NCI-H1930 (cell line): ENCODE measurements around the gene TPSG1.
A peak's percentile ranks its signal among the peaks of the same experiment; 100 is the strongest.
"Not testable (repeated sequence)": the region's sequence is repeated elsewhere in the genome, so short reads cannot be mapped to it uniquely, and the experiment has no call there.

ENCODE experiments used
- DNase-seq, 2 experiments: peaks; one replicate each; lab custom pipeline; 2025; lab: John Stamatoyannopoulos, UW

Gene TPSG1

DNA sequence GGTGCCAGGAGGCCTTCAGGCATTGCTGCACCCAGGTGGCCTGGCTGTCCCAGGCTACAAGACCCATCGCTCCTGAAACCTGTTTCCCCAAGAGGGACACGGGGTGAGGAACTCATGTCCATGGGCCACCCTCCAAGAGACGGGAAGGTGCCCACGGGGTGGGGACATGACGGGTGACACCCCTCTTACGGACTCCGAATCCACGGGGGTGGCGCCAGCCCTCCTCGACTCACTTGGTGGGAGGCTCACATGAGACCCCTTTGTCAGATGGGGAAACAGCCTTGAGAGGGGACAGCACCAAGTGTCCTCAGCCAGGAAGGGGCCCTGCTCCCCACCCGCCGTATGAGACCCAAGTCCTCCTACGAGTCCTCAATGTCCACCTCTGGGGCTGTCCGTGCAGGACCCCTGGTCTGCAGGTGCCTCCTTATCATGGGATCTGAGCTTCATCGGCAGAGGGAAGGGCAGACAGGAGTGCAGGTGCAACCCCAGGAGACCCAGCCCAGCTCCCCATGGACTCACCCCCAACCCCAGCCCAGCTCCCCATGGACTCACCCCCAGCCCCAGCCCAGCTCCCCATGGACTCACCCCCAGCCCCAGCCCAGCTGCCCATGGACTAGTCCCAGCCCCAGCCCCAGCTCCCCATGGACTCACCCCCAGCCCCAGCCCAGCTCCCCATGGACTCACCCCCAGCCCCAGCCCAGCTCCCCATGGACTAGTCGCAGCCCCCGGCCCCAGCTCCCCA lies 5.6 kb upstream of the TPSG1 start:
- not testable (repeated sequence) for DNase-seq

DNA sequence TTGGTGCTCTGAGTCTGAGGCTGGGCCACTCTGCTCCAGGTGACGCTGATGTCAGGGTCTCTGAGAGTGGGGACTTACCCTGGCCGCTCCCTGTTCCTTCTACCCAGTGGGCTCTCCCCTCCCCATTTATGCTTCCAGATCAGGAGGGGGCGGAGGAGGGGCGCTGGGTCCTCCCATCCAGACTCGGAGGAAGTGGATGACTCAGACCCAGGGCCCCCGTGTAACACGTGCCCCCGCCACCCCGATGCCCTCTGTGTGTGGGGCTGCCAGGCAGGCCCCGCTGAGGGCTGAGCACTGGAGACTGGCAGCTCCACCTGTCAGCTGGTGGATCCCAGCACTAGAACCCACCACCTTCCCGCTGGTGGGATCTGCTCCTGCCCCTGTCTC lies 5.0 kb upstream of the TPSG1 start, which contains the start of gene TPSB2:
Gene TPSB2, minus strand, starts transcription at position 101 of the 387 bp plus-strand sequence. CDS start 233 bp downstream, outside the sequence.
- not testable (repeated sequence) for DNase-seq

DNA sequence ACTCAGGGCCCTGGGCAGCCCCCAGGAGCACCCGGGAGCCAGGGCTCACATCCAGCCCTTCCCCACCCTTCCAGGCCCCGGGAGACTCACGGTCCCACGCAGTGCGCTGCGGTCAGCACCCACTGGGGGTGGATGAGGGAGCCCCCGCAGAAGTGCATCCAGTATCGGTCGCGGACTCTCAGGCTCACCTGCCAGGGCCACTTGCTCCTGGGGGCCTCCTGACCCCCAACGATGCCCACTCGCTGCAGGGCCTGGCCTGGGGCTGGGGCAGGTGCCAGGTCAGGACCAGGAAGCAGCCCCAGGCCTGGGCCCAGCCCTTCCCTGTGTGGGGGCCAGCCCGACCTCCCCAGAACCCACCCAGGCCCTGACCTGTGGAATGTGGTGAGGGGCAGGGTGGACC lies 4.4 kb upstream of the TPSG1 start:
- DNase-seq, result not testable (repeated sequence)

DNA sequence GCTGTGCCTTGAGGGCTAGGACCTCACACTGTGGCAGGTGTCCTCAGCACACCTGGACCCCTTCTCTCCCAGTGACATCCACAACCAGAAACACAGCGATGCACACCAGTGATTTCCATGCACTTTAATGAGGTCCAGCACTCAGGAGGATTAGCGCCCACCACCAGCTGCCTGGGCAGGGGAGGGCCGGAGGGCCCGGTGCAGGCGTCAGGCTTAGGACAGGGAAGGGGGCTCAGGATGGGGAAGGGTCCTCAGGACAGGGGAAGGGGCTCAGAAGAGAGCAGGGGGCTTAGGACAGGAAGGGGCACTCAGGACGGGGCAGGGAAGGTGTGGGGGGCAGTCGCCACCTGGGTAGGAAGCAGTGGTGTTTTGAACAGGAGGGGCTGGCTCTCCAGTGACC lies 3.2 kb upstream of the TPSG1 start:
- not testable (repeated sequence) for DNase-seq

DNA sequence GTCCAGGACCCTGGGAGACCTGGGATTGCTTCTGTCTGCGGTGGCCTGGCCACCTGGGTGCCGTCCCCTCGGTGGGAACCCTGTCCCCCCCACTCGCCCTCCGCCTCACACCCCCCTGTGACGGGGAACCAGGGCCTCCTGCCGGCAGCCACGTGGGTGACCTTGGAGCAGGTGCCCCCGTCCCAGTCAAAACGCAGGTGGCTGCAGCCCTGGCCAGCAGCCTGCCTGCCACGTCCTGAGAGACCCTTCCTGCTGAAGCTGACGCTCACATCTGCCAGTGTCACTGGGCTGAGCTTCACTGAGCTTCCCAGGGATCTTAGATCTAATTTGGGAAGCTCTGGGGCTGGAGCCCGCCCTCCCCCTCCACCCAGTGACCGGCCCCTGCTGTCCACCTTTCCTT lies 1.6 kb upstream of the TPSG1 start:
- not testable (repeated sequence) for DNase-seq

DNA sequence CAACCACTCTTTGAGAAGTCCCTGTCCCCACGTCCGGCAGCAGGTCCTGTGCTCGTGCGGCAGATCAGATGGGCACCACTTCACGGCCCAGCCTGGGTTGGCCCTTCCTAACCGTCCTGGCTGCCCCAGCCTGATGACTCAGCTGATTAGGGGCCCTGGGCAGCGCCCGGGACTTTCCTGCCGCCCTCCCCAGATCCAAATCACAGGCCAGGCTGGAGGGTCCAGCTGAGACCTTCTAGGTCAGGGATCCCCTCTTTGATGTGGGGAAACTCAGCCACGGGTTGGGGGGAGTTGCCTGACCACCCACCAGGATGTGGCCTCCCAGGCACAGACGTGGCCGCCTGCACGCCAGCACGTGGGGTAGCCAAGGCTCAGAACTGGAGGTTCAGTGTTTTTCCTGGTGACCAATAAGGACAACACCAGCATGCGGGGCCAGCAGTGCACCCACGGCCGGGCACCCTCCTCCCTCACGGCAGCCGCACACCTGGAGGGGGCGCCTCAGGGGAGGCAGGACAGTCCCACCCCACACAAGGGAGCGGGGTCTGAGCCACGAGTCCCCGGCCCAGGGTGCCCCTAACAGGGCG lies 752 bp upstream of the TPSG1 start:
- not testable (repeated sequence) for DNase-seq

DNA sequence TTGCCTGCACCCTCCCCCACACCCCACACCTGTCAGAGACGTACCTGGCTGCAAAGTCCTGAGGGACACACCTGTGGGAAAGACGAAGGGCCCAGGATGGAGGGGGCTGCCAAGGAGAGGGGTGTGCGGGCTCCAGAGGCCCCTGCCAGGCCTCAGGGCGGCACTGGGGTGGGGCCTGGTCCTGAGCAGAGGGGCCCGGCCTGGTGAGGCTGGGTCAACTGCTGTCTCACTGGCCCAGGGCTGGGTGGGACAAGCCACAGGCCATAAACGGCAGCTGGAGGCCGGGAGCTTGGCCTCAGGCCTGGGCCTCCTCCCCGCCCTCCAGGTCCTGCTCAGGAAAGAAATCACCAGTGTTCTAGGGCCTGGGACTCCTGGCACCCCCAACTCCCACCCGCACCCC lies 510 bp downstream of the TPSG1 start:
- DNase-seq, result no peak

DNA sequence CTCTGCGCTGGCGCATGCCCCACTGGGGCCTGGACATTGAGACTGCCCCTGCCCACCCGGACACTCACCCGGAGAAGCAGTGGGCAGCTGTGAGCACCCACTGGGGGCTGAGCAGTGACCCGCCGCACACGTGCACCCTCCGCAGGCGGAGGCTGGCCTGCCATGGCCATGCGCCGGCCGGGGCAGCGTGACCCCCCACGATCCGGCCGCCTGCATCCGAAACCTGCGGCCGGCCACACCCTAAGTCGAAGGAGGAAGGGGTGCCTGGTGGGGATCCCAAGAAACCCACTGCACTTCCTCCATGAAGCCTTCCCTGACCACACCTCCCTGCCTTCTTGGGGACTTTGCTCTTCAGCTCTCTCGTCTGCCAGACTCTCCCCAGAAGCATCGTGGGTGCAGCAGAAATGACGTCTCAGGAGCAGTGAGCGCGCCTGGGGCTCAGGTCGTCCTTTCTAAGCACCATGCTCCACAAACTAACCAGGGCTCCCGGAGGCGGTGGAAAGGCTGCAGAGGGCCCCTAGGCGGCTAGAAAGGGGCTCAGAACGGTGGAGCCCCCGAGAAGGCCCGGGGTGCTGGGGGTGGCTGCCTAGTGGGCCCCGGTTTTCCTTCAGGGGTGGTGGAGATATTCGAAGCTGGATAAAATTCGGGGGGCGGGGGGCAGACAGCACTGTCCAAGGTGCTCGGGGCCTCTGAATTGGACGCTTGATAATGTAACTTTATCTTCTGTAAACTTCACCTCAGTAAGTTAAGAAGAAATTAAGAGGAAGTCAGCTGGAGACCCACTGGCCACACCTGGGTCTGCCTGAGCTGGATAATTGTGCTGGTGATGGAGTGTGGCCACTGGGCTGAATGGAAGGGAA lies 1.5 kb downstream of the TPSG1 start:
- DNase-seq, result no peak

DNA sequence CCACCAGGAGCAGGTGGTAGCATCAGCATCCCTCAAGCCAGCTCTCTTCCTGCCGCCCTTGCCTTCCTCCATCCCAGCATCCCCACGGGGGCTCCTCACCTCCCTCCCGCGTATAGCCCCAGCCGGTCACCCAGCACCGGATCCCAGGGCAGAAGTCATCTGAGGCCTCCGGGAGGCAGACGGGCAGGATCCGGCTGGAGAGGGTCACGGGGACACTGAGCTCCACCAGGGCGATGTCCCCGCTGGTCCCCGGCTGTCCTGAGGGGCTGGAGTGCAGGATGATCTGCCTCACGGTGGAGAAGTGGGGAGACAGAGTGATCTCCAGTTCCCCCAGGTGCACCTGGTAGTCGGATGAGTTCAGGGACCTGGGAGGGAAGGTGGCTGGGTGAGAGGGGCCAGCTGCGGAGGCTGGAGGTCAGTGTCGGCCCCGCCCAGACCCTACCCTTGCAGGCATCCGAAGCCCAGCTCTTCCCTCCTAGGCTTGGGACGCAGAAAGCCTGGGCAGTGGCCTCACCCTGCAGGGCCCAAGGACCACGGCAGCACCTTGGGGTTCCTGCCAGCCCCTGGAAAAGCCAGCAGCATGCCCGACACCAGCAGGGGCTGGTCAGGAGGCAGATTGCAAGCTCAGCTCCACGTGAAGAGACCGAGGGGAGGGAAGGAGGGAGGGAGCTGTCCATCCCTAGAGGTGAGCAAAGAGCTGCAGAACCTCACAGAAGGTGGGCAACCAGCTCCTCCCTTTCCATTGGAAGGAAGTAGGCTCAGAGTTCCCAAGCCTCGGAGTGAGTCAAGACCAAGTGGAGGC lies 2.3 kb downstream of the TPSG1 start:
- no peak for DNase-seq

DNA sequence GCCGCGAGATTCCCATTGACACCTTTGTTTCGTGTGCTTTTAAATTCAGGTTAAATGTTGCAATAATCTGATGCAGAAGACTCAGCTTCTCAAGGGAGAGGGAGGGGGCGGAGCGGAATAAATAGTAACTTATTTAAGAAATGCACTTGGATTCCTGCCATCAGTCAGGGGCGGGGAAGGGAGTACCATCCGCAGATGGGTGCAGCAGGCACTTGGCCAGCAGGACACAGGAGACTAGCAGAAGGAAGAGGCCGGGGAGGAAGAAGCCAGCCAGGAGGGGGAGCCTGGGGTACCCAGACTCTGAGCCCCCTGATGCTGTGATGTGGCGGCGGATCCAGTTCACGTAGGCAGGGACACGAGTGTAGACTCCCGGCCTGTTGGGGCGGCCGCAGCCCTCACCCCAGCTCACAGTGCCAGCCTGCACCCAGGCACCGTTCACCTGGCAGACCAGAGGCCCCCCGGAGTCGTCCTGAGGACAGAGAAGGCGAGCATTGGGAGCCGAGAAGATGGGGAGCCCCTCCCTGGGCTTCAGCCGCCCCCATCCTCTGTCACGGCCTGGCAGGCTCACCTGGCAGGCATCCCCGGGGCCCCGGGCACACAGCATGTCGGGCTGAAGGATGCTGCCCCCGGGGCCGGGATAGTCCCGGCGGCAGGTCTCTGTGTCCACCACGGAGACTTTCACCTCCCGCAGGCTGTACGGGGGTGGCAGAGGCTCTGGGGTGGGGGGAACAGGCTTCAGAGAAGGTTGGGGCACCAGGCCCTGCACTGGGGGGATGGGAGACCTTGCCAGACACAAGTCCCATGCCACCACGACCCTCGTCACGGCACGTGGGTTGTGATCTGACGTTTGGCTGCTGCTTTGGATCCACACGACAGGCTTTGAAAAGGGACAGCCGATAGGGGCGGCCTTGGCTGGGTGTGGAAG lies 3.2 kb downstream of the TPSG1 start:
- DNase-seq, result no peak

DNA sequence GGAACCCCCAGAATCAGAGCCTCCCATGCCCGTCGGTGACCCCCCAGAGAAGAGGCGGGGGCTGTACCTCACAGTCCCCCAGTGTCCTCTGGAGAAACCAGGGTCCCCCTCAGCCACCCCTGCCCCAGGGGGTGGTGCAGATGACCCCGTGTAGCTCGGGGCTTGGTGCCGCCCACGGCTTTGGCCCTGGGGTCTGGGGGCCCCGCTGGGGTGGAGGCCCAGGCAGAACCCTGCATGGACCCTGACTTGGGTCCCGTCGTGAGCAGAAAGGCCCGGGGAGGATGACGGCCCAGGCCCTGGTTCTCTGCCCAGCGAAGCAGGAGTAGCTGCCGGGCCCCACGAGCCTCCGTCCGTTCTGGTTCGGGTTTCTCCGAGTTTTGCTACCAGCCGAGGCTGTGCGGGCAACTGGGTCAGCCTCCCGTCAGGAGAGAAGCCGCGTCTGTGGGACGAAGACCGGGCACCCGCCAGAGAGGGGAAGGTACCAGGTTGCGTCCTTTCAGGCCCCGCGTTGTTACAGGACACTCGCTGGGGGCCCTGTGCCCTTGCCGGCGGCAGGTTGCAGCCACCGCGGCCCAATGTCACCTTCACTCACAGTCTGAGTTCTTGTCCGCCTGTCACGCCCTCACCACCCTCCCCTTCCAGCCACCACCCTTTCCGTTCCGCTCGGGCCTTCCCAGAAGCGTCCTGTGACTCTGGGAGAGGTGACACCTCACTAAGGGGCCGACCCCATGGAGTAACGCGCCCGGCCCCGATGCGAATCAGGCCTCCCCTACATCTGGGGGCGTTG lies 4.0 kb downstream of the TPSG1 start:
- DNase-seq, result no peak

DNA sequence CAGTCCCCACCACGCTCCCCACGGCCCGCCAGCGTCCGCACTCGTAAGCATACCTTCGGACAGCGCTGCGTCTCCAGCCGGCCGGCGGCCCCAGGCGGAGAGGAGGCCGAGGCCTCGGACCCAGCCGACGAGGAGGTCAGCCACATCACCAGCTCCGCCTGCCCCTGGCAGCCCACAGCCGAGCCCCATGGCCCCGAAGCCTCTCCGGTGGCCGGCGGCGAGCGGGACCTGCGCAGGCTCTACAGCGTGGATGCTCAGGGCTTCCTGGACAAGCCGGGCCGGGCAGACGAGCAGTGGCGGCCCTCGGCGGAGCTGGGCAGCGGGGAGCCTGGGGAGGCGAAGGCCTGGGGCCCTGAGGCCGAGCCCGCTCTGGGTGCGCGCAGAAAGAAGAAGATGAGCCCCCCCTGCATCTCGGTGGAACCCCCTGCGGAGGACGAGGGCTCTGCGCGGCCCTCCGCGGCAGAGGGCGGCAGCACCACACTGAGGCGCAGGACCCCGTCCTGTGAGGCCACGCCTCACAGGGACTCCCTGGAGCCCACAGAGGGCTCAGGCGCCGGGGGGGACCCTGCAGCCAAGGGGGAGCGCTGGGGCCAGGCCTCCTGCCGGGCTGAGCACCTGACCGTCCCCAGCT lies 4.9 kb downstream of the TPSG1 start:
- no peak for DNase-seq

DNA sequence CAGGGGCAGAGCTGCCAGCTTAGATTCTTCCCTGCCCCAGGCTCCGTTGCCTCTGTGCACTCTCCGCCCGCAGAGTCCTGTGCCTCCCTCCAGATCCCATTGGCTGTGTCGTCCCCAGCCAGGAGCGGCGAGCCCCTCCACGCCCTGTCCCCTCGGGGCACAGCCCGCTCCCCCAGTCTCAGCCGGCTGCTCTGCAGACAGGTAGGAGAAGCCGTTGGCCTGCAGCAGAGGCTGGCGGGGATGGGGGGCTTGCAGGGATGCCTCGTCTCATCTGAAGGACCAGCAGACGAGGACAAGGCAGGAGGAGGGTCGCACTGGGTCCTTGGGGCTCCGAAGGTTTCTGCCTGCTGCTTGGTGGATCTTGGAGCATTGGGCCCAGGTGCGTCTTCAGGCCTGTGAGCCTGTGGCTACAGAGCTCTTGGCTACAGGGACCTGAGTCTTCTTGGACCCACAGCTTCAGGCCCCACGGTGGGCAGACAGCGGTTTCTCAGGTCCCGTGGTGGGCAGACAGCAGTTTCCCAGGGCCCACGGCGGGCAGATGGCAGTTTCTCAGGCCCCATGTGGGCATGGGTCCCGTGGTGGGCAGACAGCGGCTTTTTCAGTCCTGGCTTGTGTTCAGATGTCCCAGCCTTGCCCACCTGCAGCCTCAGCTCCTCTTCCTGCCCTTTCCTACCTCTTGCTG lies 6.0 kb downstream of the TPSG1 start:
- DNase-seq, result no peak

DNA sequence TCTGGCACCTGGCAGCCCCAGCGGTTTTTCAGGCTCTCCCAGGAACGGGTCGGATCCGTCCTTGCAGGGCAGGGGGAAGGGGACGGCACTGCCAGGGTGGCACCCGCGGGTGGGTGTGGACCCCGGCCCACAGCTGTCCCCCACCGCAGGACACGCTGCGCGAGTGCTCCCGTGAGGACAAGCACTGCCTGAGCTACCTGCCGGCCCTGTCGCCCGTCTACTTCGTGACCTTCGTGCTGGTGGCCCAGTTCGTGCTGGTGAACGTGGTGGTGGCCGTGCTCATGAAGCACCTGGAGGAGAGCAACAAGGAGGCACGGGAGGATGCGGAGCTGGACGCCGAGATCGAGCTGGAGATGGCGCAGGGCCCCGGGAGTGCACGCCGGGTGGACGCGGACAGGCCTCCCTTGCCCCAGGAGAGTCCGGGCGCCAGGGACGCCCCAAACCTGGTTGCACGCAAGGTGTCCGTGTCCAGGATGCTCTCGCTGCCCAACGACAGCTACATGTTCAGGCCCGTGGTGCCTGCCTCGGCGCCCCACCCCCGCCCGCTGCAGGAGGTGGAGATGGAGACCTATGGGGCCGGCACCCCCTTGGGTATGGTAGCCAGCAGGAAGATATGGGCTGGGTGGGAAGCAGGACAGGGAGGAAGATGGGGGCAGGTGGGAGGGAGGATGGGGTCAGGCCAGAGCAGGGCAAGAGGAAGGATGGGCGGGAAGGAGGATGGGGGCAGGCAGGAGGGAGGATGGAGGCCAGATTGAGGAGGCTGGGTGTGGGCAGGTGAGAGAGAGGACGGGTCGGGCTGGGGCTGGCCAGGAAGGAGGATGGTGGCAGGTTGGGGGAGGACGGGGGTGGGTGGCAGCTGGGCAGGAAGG lies 6.8 kb downstream of the TPSG1 start:
- no peak for DNase-seq

DNA sequence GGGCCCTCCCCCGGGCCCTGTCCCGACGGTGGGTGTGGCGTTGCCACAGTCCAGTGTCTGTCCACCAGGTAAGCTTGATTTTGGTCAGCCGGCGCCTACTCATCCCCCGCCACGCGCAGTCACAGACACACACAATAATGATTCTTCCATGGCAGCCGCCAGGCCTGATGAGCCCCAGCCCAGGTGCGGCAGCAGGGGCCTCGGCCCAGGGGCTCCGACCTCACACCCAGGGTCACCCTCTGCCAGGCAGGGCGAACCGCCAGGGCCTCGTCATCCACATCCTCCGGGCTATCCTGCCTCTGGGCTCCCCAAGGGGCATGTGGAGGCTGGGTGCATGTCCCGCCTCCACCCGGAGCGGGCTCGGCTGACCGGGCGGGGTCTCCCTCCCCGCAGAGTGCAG lies 7.5 kb downstream of the TPSG1 start:
- no peak for DNase-seq

DNA sequence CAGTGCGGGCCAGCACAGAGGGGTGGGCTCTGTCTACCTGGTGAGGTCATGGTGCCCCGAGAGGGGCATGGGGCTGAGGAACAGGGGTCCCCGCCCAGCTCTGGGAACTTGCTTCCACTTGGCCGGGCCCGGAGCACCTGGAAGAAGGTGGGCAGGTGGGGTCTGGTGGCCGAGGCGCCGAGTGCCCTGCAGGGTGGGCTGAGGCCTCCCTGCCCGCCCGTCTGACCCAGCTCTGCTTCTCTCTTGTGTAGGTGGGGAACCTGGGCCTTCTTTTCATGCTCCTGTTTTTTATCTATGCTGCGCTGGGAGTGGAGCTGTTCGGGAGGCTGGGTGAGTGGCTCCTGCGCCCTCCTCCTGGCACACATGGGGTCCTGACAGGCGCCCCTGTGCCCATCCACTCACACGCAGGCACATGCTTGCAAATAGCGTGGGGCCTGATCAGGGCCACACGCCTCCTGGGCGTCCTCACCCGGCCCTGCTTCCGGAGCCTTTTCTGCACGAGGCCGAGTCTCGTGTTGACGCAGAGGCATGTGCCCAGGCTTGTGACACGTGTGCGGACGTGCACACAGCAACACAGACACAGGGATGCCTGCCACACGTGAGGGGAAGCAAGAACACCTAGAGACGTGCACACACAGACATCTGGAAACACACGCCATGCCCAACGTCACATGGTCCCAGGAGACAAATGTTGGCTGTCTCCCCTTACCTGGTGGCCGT lies 8.2 kb downstream of the TPSG1 start:
- no peak for DNase-seq

DNA sequence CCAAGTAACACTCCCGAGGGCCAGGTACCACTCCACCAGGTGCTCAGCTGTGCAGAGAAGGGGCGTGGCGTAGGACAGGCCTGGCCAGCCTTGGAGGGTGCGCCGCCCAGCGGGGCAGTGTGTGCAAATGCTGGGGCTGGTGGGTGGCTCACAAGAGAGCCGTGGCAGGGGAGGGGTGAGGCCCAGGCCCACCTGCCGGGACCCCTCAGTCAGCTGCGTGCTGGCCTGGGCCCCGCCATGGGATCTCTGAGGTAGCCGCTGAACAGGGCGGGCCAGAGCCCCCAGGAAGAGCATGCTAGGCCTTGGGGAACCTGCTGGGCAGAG lies 8.8 kb downstream of the TPSG1 start:
- DNase-seq, result peak; percentile 36 to 71
